K562 (cell line): ENCODE data around the gene MLC1. TPM values are rescaled to one million over a fixed set of nuclear protein-coding genes. Genes with fewer than 3 reads are reported as not detected.
"Not testable (repeated sequence)": the region's sequence is repeated elsewhere in the genome, so short reads cannot be mapped to it uniquely, and the experiment has no call there.

Source experiments
- ATAC-seq: fragments of 200-7000 bp; cut with Tn5 transposase; 3 replicates; pipeline ENCODE4 v1.9.1; 2020; ENCODE audit warnings: moderate library complexity
- BruUV-seq: library from RNA; stranded (reverse); fragments of 400-500 nt; replicated peaks from 2 replicates; lab custom pipeline; 2021; lab: Mats Ljungman, UMichigan
- CTCF ChIA-PET: fragments of 300-600 bp; formaldehyde crosslinking; extraction: SDS; loops from one replicate; lab custom pipeline; 2021; ENCODE audit warnings: low intra/inter-chr PET ratio; lab: Yijun Ruan, JAX
- POLR2A ChIA-PET: fragments of 300-600, 350-650 bp; sonication (Branson Sonifier 250); formaldehyde crosslinking; extraction: SDS; loops from one replicate; lab custom pipeline; 2021; ENCODE audit warnings: antibody characterized with exemption, inconsistent platforms; lab: Yijun Ruan, JAX
- DNase-seq, 4 experiments: peaks; one replicate each; pipeline versions ENCODE4 v3.0.0 to v3.0.0-alpha.2; 2011 to 2018; ENCODE audit warnings: low spot score in 3 of 4, mixed read lengths in 3 of 4; ENCODE audit errors: extremely low read depth in 1 of 4
- FAIRE-seq: peaks from 2 replicates; lab custom pipeline; 2011; peaks lifted over from hg19 to GRCh38; lab: Jason Lieb, UNC
- H2AFZ ChIP-seq: 2 replicates; pipeline ENCODE4 v1.6.0; 2011; ENCODE audit warnings: low read depth, low read length, control low read depth, inconsistent platforms
- H3K27ac ChIP-seq: fragments of 200-600 bp; 3 replicates; pipeline ENCODE4 v1.8.0; 2011; ENCODE audit warnings: low read depth, mild to moderate bottlenecking, control low read depth, inconsistent platforms, low read length, moderate library complexity, mixed read lengths; ENCODE audit errors: extremely low read depth
- H3K27me3 ChIP-seq, 2 experiments: fragments of 300-600 bp in 1 of 2; 2 replicates in 1 of 2; 3 replicates in 1 of 2; pipeline versions ENCODE4 v1.6.0 to v1.8.0; 2011; ENCODE audit warnings: inconsistent platforms in 2 of 2, low read length in 2 of 2, mild to moderate bottlenecking in 1 of 2, mixed read lengths in 1 of 2, moderate library complexity in 1 of 2; ENCODE audit not compliant: control insufficient read depth in 2 of 2, insufficient read depth in 2 of 2
- H3K36me3 ChIP-seq: fragments of 300-600 bp; 3 replicates; pipeline ENCODE4 v1.8.0; 2011; ENCODE audit warnings: mild to moderate bottlenecking, low read length, inconsistent platforms; ENCODE audit not compliant: control insufficient read depth, insufficient read depth
- H3K4me1 ChIP-seq, 2 experiments: fragments of 200-600 bp in 1 of 2; replicated peaks in 1 of 2; 2 replicates in 1 of 2; 3 replicates in 1 of 2; pipeline versions ENCODE4 v1.5.1 to v1.8.0; 2011; ENCODE audit warnings: inconsistent platforms in 2 of 2, low read length in 2 of 2, mild to moderate bottlenecking in 1 of 2, mixed read lengths in 1 of 2, moderate library complexity in 1 of 2; ENCODE audit not compliant: control insufficient read depth in 2 of 2, insufficient read depth in 2 of 2
- H3K4me2 ChIP-seq: 2 replicates; pipeline ENCODE4 v1.6.1; 2011; ENCODE audit warnings: low read length, control low read depth, inconsistent platforms, mixed read lengths; ENCODE audit not compliant: insufficient read depth
- H3K4me3 ChIP-seq: fragments of 200-600 bp; sonication (generic), shearing (Covaris generic); 2 replicates; pipeline ENCODE4 v1.5.1; 2016; ENCODE audit warnings: control low read depth, inconsistent platforms
- H3K79me2 ChIP-seq: fragments of 200-600 bp; 3 replicates; pipeline ENCODE4 v1.8.0; 2011; ENCODE audit warnings: low read length, inconsistent platforms; ENCODE audit not compliant: control insufficient read depth, insufficient read depth
- H3K9ac ChIP-seq, 2 experiments: 2 replicates each; pipeline versions ENCODE4 v1.6.0 to v1.6.1; 2011; ENCODE audit warnings: low read depth in 2 of 2, low read length in 2 of 2, control low read depth in 1 of 2, inconsistent platforms in 1 of 2, mild to moderate bottlenecking in 1 of 2, mixed read lengths in 1 of 2; ENCODE audit not compliant: insufficient read depth in 1 of 2
- H3K9me1 ChIP-seq: one replicate; pipeline ENCODE4 v1.6.0; 2011; ENCODE audit warnings: inconsistent platforms, mild to moderate bottlenecking, low read length, moderate library complexity; ENCODE audit not compliant: control insufficient read depth, insufficient read depth
- H3K9me3 ChIP-seq: replicated peaks from 2 replicates; pipeline ENCODE4 v1.5.1; 2011; ENCODE audit warnings: low read depth, low read length, inconsistent platforms; ENCODE audit not compliant: control insufficient read depth, insufficient read depth
- H4K20me1 ChIP-seq: replicated peaks from 2 replicates; pipeline ENCODE4 v1.6.1; 2011; ENCODE audit warnings: low read length, inconsistent platforms, mixed read lengths; ENCODE audit not compliant: control insufficient read depth, insufficient read depth
- ERF ChIP-seq: fragments of 450-650 bp; formaldehyde crosslinking; IDR thresholded peaks from 2 replicates; pipeline ENCODE4 v1.4.0; 2020; ENCODE audit warnings: mild to moderate bottlenecking, mixed read lengths
- PHF8 ChIP-seq: fragments of 200-600 bp; sonication (generic); IDR thresholded peaks from 2 replicates; pipeline ENCODE4 v1.6.1; 2012; ENCODE audit warnings: mixed run types, mild to moderate bottlenecking, inconsistent platforms, low read length, moderate library complexity, borderline replicate concordance
- STAG1 ChIP-seq: sonication (generic); formaldehyde crosslinking; IDR thresholded peaks from 2 replicates; pipeline ENCODE4 v1.5.0; 2020; ENCODE audit warnings: missing genetic modification reagents, borderline replicate concordance
- TBP ChIP-seq: optimal IDR thresholded peaks from 2 replicates; pipeline ENCODE3; 2011; ENCODE audit warnings: low read depth, low read length, improper control_type of control experiment
- ZNF431 ChIP-seq: sonication (generic); formaldehyde crosslinking; IDR thresholded peaks from 2 replicates; pipeline ENCODE4 v1.8.0; 2022; ENCODE audit warnings: mild to moderate bottlenecking, missing genetic modification reagents
- ZNF79 ChIP-seq: fragments of 250-450 bp; sonication (Bioruptor Pico); IDR thresholded peaks from 2 replicates; pipeline ENCODE4 v1.4.0; 2020; ENCODE audit warnings: low read depth, mild to moderate bottlenecking, moderate library complexity
- WGBS: fragments of 100-300 bp; shearing (Covaris generic); methylation state at CpG from one replicate; pipeline ENCODE4 v1.1.6; 2016; ENCODE audit warnings: low coverage, mixed read lengths; ENCODE audit not compliant: insufficient coverage; ENCODE audit errors: missing lambda C conversion rate; 5-methylcytosine and 5-hydroxymethylcytosine counted together
- in situ Hi-C: fragments of 300-500 bp; cut with MboI; formaldehyde crosslinking; loops from 4 replicates; pipeline ENCODE4 v1.15.0; 2018; ENCODE audit warnings: inconsistent platforms, mixed read lengths
- intact Hi-C: fragments of 100-400 bp; cut with micrococcal nuclease; formaldehyde crosslinking; loops from 2 replicates; pipeline ENCODE4 v1.14.2; 2022
- polyA plus RNA-seq, 8 experiments: library from polyadenylated mRNA; depleted of rRNA in 4 of 8; stranded (reverse) in 5 of 8; unstranded in 3 of 8; fragments of >200 nt; fragmentation: Nextera tagmentation in 2 of 8; fragmentation: Illumina TruSeq in 1 of 8; extraction: Ambion mirVana in 2 of 8; extraction: Trizol in 1 of 8; gene quantifications; 2 replicates each; pipeline versions ENCODE4 v1.2.1 to v1.2.3, GENCODE V29; 2011 to 2014; ENCODE audit warnings: inconsistent platforms in 1 of 8, missing spikeins in 1 of 8
- total RNA-seq, 7 experiments: library from RNA; depleted of rRNA in 6 of 7; stranded (reverse); fragments of >200 nt in 6 of 7; fragmentation: Illumina TruSeq in 2 of 7; extraction: Trizol in 2 of 7; gene quantifications; 2 replicates each; pipeline versions ENCODE4 v1.2.1 to v1.2.3, GENCODE V29; 2011 to 2021; ENCODE audit warnings: low replicate concordance in 1 of 7

MLC1 gene
- total and polyA plus RNA-seq, 9 of the 15 experiments (the other 6 are each of a cell fraction or from before 2014, with no cell fraction given) = 0.06 to 0.98 (median 0.39) TPM

- H3K27ac ChIP-seq = no peak overlapping the region
- BruUV-seq = no TSS peak
- no peak for FAIRE-seq
- no peaks in the 10 kb centered on the region for H3K36me3 ChIP-seq
- no peak for ATAC-seq
- H3K4me1 ChIP-seq = peaks cover 12 to 19% of the 10 kb centered on the region in 2 experiments; a peak in 4 of 5 replicates
- TF ChIP-seq STAG1 (CRISPR knock-in tag) (no peak), TBP (no peak), PHF8 (no peak), ZNF431 (CRISPR knock-in tag) (no peak), ZNF79 (CRISPR knock-in tag) (no peak), ERF (CRISPR knock-in tag) (no peak)
- TF ChIP-seq, all 486 proteins: peak for 0
- Histone ChIP-seq H3K9me3 (peaks cover 4% of the 10 kb centered on the region), H3K9me1 (no peaks in the 10 kb centered on the region), H3K79me2 (no peaks in the 10 kb centered on the region), H3K27me3 (no peaks in the 10 kb centered on the region), H2AFZ (no peak overlapping the region), H3K4me3 (no peak overlapping the region), H4K20me1 (no peaks in the 10 kb centered on the region), H3K4me2 (no peak overlapping the region), H3K9ac (no peak overlapping the region)
- ChIA-PET POLR2A (interaction anchor here (1.3 kb wide), 1 partner anchor 13 kb away, joined by 4 read pairs; no protein-coding TSS in a partner anchor), CTCF (no interaction called here)
- DNase-seq = no peak
- in situ Hi-C loops (no loop called here), intact Hi-C loops (no loop called here)
- 74% methylated on average over 10 of the region's 12 CpGs for WGBS
Observed at GRCh38 chr22:50087646-50088045, 2.4 kb upstream of the MLC1 start.

GRCh38 chr22:50086975-50087374 is 1.7 kb upstream of the MLC1 start:
- in situ Hi-C loops, BruUV-seq, intact Hi-C loops, H3K79me2 ChIP-seq, H3K9me3 ChIP-seq, POLR2A ChIA-PET, FAIRE-seq, H2AFZ ChIP-seq, H4K20me1 ChIP-seq, H3K4me3 ChIP-seq, CTCF ChIA-PET, H3K9me1 ChIP-seq, H3K4me2 ChIP-seq, DNase-seq, H3K9ac ChIP-seq, H3K36me3 ChIP-seq, H3K27ac ChIP-seq, ATAC-seq, H3K27me3 ChIP-seq: not testable (repeated sequence)
- 57% methylated on average over 4 of the region's 4 CpGs for WGBS
- H3K4me1 ChIP-seq = peaks cover 11 to 19% of the 10 kb centered on the region in 2 experiments; a peak in 4 of 5 replicates
